AG09309 (cell line): ENCODE measurements around the gene VGF.
"Not testable (repeated sequence)": the region's sequence is repeated elsewhere in the genome, so short reads cannot be mapped to it uniquely, and the experiment has no call there.

Source experiments
- DNase-seq: peaks from one replicate; pipeline ENCODE4 v3.0.0-alpha.2; 2010; ENCODE audit warnings: low read depth
- H3K4me3 ChIP-seq: 2 replicates; pipeline ENCODE4 v1.5.1; 2011; ENCODE audit warnings: mild to moderate bottlenecking, low read depth, low read length, moderate library complexity; ENCODE audit not compliant: control insufficient read depth
- CTCF ChIP-seq: IDR thresholded peaks from 2 replicates; pipeline ENCODE4 v1.5.1; 2011; ENCODE audit warnings: mild to moderate bottlenecking, low read depth, low read length, inconsistent platforms; ENCODE audit not compliant: insufficient read depth, control insufficient read depth; ENCODE audit errors: missing control alignments

The VGF gene

GRCh38 chr7:101121991-101122932 is 43.1 kb downstream of the VGF start:
- peak overlapping the region; percentile 38 for H3K4me3 ChIP-seq
- peak; percentile 98 for DNase-seq

GRCh38 chr7:101121631-101121990 is 43.8 kb downstream of the VGF start:
- H3K4me3 ChIP-seq = not testable (repeated sequence)

More at GRCh38 chr7:101121991-101122932, 43.1 kb downstream of the VGF start:
- TF ChIP-seq CTCF = no peak

DNA sequence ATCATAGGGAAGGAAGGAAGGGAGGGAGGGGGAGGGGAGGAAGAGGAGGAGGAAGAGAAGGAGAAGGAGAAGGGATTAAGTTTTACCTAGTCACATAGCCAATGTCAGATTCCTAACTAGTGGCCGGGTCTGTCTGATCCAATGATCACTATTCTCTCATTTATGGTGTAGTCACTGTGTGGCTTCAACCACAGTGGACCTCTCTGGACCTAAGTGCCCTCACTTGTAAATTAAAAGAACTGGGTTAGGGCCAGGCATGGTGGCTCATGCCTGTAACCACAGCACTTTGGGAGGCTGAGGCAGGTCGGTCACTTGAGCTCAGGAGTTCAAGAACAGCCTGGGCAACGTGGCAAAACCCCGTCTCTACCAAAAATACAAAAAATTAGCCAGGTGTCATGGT is 45.1 kb downstream of the VGF start:
- H3K4me3 ChIP-seq = no peak overlapping the region
- DNase-seq = no peak
- TF ChIP-seq CTCF = no peak

More at GRCh38 chr7:101121631-101121990, 43.8 kb downstream of the VGF start:
- not testable (repeated sequence) for DNase-seq

DNA sequence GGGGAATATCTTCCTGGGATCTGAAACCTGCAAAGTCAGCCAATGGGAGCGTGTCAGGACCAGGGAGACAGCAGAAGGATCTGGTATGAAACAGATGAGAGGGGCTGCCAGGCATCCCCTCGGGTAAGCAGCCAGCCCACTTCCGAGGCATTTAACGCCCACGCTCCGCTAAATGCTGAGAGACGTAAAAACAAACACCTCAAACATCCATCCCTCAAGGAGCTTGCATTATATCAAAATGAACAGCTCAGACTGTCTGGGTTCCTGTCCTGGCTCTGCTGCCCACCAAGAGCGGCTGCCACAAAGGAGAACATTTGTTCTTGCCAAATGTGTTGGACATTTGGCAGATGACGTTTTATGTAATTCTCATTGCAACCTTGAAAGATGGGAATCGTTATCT is 45.5 kb downstream of the VGF start:
- no peak for TF ChIP-seq CTCF
- no peak for DNase-seq
- no peak overlapping the region for H3K4me3 ChIP-seq

- no peak for TF ChIP-seq CTCF
- DNase-seq = no peak
- H3K4me3 ChIP-seq = no peak overlapping the region
These were observed 46.5 kb downstream of the VGF start for GRCh38 chr7:101118856-101119255.

DNA sequence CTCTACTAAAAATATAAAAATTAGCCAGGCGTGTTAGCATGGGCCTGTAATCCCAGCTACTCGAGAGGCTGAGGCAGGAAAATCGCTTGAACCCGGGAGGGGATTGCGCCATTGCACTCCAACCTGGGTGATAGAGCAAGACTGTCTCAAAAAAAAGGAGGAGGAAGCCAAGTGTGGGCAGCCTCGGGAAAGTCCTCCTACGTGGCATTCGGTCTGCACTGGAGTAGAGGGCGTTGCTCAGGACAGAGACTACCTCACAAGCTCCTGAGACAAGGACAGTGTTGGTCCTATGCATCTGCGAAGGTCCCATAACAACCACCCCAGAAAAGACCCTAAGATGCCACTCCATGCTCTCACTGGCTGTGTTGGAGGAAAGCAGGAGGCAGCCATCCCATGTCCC is 48.5 kb downstream of the VGF start:
- TF ChIP-seq CTCF = no peak
- no peak overlapping the region for H3K4me3 ChIP-seq
- no peak for DNase-seq

GRCh38 chr7:101115215-101115614 is 50.2 kb downstream of the VGF start:
- no peak overlapping the region for H3K4me3 ChIP-seq
- DNase-seq = no peak
- TF ChIP-seq CTCF = no peak
